GM10847 (cell line): ENCODE data around the gene CHIT1.

ENCODE experiments used
- POLR2A ChIP-seq: IDR thresholded peaks from 2 replicates; pipeline ENCODE4 v1.6.1; 2011; ENCODE audit not compliant: insufficient read length; ENCODE audit errors: extremely low read depth

CHIT1 gene

DNA sequence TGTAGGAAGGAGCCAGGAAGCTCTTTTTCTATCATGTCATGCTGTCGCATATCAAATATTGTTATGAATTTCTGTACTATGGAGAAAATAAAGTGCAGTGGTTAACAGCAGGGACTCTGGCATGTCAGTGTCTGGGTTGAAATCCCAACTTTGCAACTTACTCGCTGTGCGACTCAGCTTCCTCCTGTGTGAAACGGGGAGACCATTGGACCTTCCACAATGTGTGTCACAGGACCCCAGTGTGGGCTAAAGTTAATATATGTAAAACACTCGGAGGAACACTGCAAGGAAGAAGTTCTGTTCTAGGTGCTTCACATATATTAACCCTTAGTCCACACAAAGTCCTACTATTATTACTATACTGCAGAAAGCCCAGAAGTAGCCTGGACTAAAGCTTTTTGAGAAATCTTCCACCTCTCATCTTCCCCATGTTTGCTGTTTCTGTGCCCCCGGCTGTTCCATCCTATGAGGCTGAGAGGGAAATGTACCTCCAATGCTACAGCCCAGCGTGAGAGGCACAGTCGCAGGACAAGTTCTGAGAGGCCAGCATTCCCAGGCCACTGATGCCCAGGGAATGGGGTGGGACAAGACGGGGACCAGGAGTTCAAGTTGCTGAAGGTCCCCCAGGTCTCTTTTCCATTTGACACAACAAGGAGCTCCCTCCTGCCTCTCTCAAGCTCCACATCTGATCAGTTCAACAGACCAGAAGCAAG, 1.9 kb downstream of the CHIT1 start:
- no peak for TF ChIP-seq POLR2A

DNA sequence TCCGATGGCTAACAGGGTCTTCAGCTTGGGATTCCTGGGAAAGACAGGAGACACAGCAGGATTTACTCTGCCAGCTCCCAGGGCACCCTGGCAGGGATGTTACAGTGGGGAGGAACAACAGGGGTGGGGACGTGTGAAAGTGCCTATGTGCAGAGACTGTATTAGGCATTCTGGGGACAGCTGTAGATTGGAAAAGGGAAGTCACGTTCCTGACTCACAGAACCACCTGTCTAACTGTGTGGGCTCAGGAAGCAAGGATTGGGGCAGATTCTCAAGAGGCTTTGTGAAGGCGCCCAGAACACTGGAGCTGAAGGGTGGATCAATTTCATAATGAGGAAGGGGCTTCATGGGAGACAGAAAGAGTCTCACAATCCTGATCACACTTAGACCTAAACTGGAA, 4.4 kb downstream of the CHIT1 start:
- TF ChIP-seq POLR2A, result no peak

GRCh38 chr1:203223012-203223775, 6.3 kb downstream of the CHIT1 start:
- no peak for TF ChIP-seq POLR2A

GRCh38 chr1:203219934-203220333, 9.5 kb downstream of the CHIT1 start:
- no peak for TF ChIP-seq POLR2A

GRCh38 chr1:203219171-203219570, 10.3 kb downstream of the CHIT1 start:
- TF ChIP-seq POLR2A, result no peak

- no peak for TF ChIP-seq POLR2A
Observed at GRCh38 chr1:203217668-203218067, 11.8 kb downstream of the CHIT1 start.

- TF ChIP-seq POLR2A, result no peak
Observed at GRCh38 chr1:203217139-203217655, 12.3 kb downstream of the CHIT1 start.

- TF ChIP-seq POLR2A, result no peak
Observed at GRCh38 chr1:203216274-203217138, 13.0 kb downstream of the CHIT1 start.

DNA sequence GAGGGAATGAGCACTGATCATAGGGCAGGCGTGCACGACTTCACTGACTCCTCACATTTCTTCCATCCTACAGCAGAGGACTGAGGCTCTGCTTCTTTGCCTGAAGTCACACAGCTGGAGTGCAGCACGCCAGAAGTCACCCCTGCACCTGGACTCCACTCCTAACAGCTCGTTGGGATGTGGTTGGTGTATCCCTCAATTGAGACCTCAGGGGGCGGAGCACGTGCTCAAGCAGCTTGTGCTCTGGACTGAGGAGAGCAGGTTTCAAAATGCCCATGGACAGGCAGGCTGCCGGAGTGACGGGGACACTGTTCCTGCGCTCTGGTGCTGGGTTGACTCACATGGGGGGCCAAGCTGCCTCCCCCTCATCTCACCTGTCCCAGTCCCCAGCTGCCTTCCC, 13.9 kb downstream of the CHIT1 start:
- TF ChIP-seq POLR2A, result no peak

DNA sequence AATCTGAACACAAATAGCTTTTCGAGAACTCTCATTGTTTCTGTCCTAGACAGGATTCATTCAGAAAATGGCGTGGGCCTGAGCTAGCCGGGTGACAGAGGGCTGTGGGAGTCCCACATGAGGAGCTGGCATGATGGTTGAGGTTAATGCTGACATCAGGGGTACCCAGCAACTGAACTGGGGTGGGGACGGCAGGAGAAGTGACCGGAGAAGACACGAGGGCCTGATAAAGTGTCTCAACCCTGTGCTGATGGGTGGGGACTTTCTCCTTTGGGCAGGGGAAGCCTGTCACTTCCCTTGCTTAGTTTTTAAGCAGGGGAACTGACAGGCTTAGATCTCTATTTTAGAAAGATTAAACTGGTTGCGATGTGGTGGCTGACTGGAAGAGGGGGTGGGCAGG, 14.6 kb downstream of the CHIT1 start:
- no peak for TF ChIP-seq POLR2A

GRCh38 chr1:203213126-203213525, 16.3 kb downstream of the CHIT1 start:
- TF ChIP-seq POLR2A, result no peak

DNA sequence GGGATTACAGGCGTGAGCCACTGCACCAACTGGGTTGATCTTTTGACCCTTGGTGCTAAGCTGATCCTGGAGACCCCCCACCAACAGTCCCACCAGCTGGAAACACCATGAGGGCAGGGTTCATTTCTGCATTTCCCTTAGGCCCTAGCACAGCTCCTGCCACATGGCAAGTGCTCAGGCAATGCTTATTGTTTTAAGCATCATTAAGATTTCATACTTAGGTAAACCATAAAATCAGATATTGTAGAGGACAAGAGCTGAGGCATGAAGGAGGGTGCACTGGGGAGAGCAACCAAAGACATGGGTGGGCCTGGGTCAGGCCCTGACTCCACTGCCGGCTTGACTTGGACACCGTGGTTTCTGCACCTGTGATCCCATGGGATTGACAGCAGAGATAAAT, 17.7 kb downstream of the CHIT1 start:
- no peak for TF ChIP-seq POLR2A

DNA sequence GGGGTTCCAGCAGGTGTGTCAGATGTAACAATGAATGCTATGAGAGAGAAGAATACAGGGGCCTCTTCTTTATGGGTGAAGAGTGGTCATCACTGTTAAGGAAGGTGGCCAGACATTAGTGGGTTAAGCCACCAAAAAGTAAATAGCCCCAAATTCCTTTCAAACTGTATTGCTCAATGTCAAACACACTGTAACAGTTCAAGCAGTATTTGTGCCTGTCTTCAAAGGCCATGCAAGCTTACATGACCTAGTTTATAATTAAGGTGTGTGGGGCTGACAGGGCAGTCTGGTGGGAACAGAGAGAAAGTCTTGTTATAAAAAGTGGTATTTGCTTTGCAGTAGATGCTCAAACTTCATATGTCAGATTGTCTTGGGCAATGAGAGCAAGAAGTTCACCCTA, 18.5 kb downstream of the CHIT1 start:
- TF ChIP-seq POLR2A, result no peak

DNA sequence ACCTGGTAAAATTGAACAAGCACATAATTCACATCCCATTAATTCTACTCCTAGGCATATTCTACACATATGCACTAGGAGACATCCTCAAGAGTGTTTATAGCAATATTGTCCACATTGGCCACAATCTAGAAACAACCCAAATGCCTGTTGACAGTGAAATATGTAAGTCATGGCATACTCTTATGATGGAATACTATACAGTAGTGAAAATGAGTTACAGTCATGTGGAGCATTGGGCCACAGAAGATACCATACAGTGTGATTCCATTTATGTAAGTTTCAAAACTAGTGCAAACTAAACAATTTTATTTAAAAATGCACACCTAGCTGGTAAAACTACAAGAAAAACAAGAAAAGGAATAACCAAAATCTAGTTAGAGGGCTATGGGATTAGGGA, 19.1 kb downstream of the CHIT1 start:
- TF ChIP-seq POLR2A, result no peak

GRCh38 chr1:203208181-203208580, 21.3 kb downstream of the CHIT1 start:
- no peak for TF ChIP-seq POLR2A

DNA sequence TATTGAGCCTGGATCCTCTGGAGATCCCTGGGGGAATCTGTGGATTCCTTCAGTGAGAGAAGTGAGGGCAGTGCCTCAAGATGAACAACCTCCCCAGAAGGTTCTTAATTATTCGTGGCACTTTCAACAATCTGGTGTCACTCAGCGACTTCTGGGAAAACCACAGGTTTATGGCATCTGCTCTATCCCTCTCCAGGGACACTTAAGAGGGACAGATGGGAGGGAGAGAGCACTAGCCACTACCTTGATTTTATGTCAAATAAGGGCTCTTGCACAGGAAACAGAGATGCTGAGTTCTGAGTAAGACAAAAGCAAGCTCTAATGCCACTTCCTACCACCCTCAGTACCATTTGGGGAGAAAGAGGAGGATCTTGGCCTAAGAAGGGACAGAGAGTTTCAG, 21.7 kb downstream of the CHIT1 start:
- TF ChIP-seq POLR2A, result no peak

DNA sequence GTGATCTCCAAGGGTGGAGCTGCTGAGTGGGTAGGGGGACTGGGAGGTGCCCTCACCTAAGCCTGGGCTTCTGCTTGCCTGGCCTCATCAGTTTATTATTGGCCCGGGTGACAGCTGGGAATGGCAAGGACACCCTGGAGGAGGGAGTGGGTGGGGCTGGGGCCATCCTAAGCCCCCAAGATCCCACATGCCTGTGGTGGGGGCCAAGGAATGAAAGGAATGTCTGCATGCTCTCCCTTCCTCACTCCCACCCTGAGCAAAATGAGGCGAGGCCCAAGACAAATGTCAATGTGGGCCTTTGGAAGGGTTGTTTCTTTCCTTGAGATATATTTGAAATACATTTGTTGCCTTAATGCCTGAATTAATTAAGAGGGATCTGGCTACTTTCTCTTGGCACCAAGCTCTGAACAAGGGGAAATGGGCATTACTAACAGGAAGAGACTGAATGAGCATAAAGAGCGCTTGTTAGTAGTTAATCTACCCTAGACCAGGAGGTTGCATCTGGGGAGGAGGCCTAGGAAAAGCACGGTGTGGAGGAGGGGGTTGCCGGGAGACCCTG, 23.3 kb downstream of the CHIT1 start:
- TF ChIP-seq POLR2A, result no peak
